DOHH2 (cell line): Measurements from ENCODE around the gene MRPS18B.

ENCODE experiments used
- CTCF ChIP-seq: fragments of 200-600 bp; sonication (generic); IDR thresholded peaks from one replicate; pipeline ENCODE4 v1.5.1; 2014; ENCODE audit warnings: antibody characterized with exemption, mild to moderate bottlenecking, low read depth, low read length; ENCODE audit not compliant: poor library complexity, severe bottlenecking
- EZH2phosphoT487 ChIP-seq: fragments of 200-600 bp; sonication (generic); IDR thresholded peaks from 2 replicates; pipeline ENCODE4 v1.6.1; 2017; ENCODE audit warnings: borderline replicate concordance, mild to moderate bottlenecking, antibody characterized with exemption, low read length, moderate library complexity, mixed read lengths

- no peak for TF ChIP-seq CTCF
- TF ChIP-seq EZH2phosphoT487 = no peak
Observed at GRCh38 chr6:30590509-30590908, 27.1 kb upstream of the MRPS18B start.
